Esophagus squamous epithelium (tissue), 4 donors: Measurements from ENCODE around the gene MAGI1.

Source experiments
- CTCF ChIP-seq, 6 experiments: fragments of 450-650 bp in 4 of 6; fragments of 200-600 bp in 2 of 6; sonication (generic) in 2 of 6; IDR thresholded peaks; one replicate each; pipeline ENCODE4 v1.5.1; 2016 to 2019; ENCODE audit warnings: antibody characterized with exemption in 6 of 6, mild to moderate bottlenecking in 4 of 6, moderate library complexity in 4 of 6
- POLR2A ChIP-seq, 4 donors: fragments of 450-650 bp; IDR thresholded peaks; one replicate each; pipeline ENCODE4 v1.6.1; 2017; ENCODE audit warnings: antibody characterized with exemption in 4 of 4, mild to moderate bottlenecking in 4 of 4, moderate library complexity in 3 of 4

DNA sequence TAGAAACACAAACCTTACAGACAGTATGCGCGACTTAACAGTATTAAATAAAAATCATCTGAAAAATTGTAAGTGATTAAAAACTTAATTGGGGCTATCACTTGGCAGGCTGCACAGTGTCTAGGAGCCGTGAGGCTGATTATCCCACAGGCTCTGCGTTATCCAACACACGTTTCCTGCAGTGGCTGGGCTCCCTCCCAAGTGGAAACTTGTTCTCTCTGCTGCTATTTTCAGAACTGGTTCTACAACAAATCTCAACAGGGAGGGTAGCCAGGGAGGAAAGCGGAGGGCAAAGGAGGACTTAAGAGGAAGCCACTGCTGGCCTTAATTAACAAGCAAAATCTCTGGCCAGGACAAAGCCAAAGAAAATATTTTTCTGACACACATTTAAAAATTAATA lies 555.2 kb downstream of the MAGI1 start:
- TF ChIP-seq CTCF (IDR thresholded peaks at IDR 0.05) (no peak), POLR2A (IDR thresholded peaks at IDR 0.05) (no peak)
